GM18907 (cell line): Measurements from ENCODE around the gene POU6F2.
"Not testable (repeated sequence)": the region's sequence is repeated elsewhere in the genome, so short reads cannot be mapped to it uniquely, and the experiment has no call there.

Experiments used
- ATAC-seq: cut with Tn5 transposase; IDR thresholded peaks from one replicate; pipeline ENCODE4 v1.9.1; 2021; ENCODE audit warnings: mild to moderate bottlenecking, moderate library complexity; ENCODE audit not compliant: unreplicated experiment

POU6F2 gene

GRCh38 chr7:39336442-39336841, 358.7 kb downstream of the POU6F2 start:
- no peak for ATAC-seq

GRCh38 chr7:39338716-39339115, 361.0 kb downstream of the POU6F2 start:
- ATAC-seq = no peak

GRCh38 chr7:39339591-39339990, 361.9 kb downstream of the POU6F2 start:
- no peak for ATAC-seq

DNA sequence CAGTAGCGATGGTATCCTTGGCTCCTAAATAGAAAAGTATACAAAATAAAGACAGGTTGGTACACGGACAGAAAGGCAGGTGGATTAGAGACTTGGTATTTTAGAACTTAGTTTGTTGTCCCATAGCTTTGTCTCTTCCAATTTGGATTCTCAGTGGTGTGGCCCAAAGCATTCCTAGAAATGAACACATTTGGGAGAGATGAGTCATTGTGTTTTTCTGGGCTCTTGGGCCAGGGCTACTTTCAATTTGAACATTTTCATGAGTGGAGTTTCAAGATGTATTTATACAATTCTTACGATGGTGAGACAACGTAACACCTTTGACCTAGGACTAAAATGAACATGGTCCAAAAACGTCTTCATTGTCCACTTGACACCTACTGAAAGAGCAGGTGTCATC, 363.4 kb downstream of the POU6F2 start:
- ATAC-seq = no peak

DNA sequence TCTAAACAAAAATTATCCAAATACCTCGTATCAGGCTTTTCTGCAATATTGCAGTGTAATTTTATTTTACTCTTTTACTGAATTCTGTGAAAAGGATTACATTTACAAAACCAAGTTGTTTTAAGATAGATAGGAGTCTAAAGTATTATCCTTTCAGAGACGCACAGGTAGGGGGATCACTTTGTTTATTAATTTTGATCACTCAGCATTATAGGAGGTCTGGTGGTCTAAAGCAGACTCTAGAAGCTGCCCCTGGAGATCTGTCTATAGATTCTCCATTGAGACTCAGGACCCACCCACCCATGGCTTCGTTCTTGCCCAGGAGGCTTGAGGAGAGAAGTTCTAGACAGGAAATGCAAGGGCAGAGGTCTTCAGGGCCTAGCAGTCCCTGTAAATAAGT, 365.1 kb downstream of the POU6F2 start:
- ATAC-seq = no peak

- no peak for ATAC-seq
Observed at GRCh38 chr7:39349452-39350123, 371.9 kb downstream of the POU6F2 start.

DNA sequence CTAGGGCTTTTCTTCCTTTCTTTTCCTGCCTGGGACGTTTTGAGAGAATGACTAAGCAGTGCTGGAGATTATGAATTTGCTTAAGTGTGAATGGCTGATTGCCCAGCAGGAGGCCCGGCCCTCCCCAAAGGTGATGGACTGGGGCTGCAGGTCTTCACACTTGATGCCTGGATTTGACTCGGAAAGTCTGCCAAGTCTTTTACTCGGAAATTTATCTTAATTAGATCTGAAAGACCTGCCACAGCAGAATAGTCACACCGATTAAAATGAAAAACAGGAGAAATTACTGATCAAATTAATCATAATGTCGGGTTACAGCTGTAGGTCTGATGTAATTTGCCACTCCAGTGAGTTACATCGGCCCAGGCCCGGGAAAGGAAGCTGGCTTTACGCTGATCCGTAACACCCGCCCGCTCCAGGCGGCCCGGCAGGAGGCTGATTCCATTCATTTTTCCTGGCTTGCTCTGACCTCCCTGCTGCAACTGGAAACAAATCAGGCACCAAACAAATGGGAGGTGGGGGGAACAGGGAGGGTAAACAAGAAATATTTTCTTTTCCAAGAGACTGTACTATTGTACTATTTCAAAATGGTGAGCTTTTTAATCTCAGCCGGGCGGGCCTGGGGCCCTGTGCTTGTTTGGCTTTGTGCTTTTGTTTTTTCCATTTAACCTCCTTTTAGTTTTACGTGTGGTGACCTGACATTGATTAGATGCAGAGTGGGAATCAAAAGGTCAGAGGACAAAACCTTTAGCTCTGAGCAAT, 376.1 kb downstream of the POU6F2 start:
- ATAC-seq = no peak

DNA sequence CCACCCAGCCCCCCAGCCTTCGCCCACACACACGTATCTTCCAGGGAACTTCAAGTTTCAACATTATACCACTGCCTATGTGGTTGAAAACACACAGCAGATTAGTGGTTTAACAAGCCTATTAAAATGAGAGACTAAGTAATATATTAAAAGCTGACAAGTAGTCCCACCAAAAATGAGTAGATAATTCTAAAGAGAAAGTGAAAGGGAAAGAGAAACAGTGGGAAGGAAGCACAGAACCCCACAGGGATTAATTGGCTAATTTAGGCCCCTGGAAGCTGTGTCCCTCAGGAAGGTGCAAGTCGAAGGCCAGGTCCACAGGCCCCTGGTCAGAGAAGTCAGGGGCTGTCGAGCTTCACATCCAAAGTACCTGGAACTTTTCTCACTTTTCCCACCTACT, 378.0 kb downstream of the POU6F2 start:
- ATAC-seq = peak; percentile 49

- ATAC-seq = no peak
Observed at GRCh38 chr7:39356172-39356925, 378.6 kb downstream of the POU6F2 start.

DNA sequence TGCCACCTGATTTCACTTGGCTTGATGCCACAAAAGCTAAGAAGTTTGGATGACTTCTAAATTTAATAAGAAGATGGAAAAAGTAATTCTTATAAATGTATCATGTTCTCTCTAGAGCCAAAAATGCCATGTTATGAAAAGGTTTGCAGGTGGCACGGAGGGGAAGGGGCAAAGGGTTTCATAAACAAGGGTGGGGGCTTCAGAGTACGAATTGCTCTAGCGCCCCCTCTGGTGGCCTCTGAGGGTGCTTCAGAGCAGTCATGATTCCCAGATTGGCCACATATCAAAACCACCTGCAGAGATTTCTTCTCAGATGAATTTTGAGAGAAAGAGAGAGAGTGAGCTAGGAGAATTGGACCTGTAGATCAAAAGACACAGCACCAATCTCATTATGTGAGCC, 379.9 kb downstream of the POU6F2 start:
- no peak for ATAC-seq

DNA sequence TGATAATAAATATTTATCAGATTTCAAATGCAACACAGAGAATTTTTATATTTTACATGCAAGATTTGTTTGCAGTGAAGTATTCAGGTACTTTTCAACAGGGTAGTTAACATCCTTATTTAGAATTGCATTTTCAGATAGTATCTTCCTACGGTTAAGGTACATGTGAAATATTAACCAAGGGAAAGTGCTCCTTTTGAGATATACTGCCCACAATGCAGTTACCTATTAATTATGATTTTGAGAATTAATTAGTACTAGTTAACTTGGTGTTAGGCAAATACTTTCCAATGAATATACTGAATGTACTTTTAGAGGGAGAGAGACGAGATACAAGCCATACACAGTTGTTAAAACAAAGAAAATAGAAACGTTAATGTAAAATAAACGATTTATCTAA, 382.3 kb downstream of the POU6F2 start:
- peak; percentile 90 for ATAC-seq

GRCh38 chr7:39360766-39361165, 383.1 kb downstream of the POU6F2 start:
- no peak for ATAC-seq

GRCh38 chr7:39365751-39366295, 388.1 kb downstream of the POU6F2 start:
- ATAC-seq = no peak

DNA sequence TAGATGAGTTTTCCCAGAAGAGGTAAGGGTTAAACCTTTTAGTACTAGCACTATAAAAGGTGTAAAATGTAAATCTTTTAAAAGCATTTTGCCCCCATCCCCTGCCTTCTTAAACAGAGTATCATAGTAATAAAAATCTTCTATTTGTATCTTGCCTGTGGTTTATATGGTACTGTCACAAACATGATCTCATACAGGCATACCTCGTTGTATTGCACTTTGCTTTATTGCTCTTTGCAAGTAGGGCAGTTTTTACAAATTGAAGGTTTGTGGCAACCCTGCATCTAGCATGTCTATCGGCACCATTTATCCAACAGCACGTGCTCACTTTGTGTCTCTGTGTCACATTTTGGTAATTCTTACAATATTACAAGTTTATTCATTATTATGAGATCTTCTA, 389.7 kb downstream of the POU6F2 start:
- no peak for ATAC-seq

- ATAC-seq = no peak
Observed at GRCh38 chr7:39367943-39368342, 390.2 kb downstream of the POU6F2 start.

GRCh38 chr7:39372383-39372782, 394.7 kb downstream of the POU6F2 start:
- no peak for ATAC-seq

- ATAC-seq = no peak
Observed at GRCh38 chr7:39374436-39375040, 396.8 kb downstream of the POU6F2 start.

DNA sequence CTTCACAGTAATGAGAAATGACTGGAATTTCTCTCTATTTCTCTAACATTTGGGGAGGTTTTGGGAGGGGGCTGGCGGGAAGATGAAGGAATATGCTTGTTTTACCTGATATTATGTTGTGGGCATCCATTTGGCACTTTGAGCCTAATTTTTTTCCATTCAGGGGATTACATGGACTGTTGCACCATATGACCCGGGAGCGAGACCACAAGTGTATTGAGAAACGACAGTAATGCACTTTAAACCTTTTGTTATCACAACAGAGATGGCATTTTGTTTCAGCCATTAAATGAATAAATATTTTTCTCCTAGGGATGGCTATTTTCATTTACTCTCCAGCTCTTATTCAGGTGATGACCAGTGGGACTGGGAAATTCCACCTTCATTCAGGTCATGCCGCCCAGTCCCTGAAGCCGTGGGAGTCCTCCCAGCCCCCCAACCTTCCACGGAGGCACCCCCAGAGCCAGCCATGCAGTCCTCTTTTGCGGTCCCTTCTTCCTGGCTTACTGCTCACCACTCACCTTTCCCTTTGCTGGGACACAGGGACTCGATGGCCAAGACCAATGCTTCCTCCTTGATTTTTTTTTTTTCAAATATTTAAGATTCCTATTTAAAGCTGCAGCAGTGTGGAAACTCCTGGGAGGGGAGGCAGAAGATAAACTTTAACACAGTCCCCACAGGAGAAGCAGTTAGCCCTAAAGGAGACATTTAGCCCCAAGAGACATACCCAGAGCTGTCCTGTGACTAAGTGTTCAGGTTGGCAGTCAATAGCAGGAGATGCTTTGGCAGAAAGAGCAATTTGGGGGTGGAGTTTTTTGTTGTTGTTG, 397.6 kb downstream of the POU6F2 start:
- no peak for ATAC-seq

DNA sequence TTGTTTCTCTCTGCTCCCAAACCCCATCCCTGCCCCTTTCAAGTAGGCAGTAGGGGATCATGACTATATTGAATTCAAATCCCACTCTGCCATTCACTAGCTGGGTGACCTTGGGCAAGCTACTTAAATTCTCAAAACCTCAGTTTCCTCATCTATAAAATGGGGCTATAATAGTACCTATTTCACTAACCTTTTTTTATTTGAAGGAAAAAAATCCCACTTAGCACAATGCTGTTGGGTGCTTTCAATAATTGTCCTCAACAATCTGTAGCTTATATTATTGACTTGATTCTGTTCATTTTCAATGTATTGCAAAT, 398.1 kb downstream of the POU6F2 start:
- no peak for ATAC-seq

- not testable (repeated sequence) for ATAC-seq
Observed at GRCh38 chr7:39376881-39377280, 399.2 kb downstream of the POU6F2 start.
